ENCODE measurements around the gene LRRC74B.

GRCh38 chr22:21067075-21067900 is 21.5 kb downstream of the LRRC74B start:
- TF ChIP-seq CTCF (IDR thresholded peaks at IDR 0.05) (no peak), POLR2A (IDR thresholded peaks at IDR 0.05) (no peak)

Data from gastroesophageal sphincter (tissue), 3 donors.